ENCODE results near the gene TMPRSS4. TPM values are rescaled to one million over a fixed set of nuclear protein-coding genes. Genes with fewer than 3 reads are reported as not detected.

TMPRSS4 gene
- total RNA-seq, 4 donors from 2014 or later: 41.3 to 274 (median 159) TPM

DNA sequence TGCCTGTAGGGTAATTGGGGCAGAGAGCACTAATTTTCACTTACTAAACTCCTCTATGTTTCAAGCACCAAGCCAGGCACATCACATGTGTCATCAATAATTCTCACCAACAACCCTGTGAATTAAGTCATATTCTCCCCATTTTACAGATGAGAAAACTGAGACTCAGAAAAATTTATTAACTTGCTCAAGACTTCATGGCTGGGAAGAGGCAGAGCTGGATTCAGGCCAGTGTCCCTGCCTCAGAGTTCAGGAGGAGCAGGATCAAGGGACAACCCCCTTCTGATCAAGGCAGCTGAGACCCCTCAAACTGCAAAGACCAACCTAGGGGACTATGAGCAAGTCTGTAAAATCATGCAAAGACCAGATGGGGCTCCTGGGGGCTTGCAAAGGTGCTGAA is 7.8 kb downstream of the TMPRSS4 start:
- peaks cover 0 to 26% (median 2%) of the 10 kb centered on the region in 4 donors for H3K4me1 ChIP-seq

DNA sequence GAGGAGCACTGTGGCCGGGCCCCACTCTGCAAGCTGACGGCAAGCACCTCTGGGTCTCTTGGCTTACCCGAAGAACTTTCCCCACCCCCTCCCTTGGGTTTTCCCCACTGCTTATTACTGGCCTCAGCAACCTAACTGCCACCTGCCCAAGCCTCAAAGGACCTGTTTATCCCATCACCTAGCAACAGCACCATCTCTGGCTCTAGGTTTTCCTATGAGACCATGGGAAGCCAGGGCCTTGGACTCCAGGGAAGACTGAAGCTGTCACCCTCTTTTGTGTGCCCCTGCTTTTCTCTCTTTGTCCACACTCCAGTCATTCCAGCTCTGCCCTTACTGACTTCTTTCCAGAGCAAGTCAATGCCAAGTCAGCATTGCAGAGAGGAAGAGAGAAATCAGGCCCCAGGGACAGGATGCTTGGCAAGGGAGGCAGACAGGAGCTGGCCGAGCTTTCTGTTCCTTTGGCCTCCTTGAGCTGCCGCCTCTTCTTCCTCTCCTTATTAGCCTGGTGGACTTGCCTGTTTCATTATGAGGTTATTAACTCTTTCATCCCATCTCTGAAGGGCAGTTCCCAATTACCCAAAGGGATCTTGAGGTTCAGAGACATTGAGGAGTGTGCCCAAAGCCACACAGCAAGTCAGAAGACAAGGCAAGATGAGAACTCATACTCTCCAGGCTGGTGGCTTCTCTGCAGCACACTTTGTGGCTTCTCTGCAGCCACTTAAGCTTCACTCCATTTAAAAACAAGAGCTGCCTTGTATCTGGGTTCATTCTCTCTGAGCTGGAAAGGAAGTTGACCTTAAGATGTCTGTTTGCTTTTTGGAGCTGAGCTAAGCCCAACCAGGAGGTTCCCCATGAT is 10.3 kb downstream of the TMPRSS4 start, which contains the start of gene SMIM35:
Gene SMIM35, minus strand, starts transcription at position 51 of the 856 bp plus-strand sequence. CDS start 206 bp downstream, outside the sequence.
- Histone ChIP-seq H3K27ac (no peak within 1 kb of the TSS), H3K36me3 (peaks cover 0 to 17% (median 0%) of the 10 kb centered on the region in 3 donors), H3K4me3 (no peak within 1 kb of the TSS)

More for the DNA sequence above, 7.8 kb downstream of the TMPRSS4 start:
- H3K9me3 ChIP-seq: peaks cover 0 to 12% (median 5%) of the 10 kb centered on the region in 4 donors
- H3K4me3 ChIP-seq: no peak overlapping the region
- TF ChIP-seq POLR2A (IDR thresholded peaks at IDR 0.05): no peak
- TF ChIP-seq, protein P1, sequence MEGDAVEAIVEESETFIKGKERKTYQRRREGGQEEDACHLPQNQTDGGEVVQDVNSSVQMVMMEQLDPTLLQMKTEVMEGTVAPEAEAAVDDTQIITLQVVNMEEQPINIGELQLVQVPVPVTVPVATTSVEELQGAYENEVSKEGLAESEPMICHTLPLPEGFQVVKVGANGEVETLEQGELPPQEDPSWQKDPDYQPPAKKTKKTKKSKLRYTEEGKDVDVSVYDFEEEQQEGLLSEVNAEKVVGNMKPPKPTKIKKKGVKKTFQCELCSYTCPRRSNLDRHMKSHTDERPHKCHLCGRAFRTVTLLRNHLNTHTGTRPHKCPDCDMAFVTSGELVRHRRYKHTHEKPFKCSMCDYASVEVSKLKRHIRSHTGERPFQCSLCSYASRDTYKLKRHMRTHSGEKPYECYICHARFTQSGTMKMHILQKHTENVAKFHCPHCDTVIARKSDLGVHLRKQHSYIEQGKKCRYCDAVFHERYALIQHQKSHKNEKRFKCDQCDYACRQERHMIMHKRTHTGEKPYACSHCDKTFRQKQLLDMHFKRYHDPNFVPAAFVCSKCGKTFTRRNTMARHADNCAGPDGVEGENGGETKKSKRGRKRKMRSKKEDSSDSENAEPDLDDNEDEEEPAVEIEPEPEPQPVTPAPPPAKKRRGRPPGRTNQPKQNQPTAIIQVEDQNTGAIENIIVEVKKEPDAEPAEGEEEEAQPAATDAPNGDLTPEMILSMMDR (IDR thresholded peaks at IDR 0.05): no peak
- H3K36me3 ChIP-seq: peaks cover 0 to 17% (median 0%) of the 10 kb centered on the region in 3 donors
- DNase-seq: no peak
- H3K27ac ChIP-seq: peak overlapping the region in 2 of 4 donors; percentile 74 to 77
- H3K27me3 ChIP-seq: no peaks in the 10 kb centered on the region

DNA sequence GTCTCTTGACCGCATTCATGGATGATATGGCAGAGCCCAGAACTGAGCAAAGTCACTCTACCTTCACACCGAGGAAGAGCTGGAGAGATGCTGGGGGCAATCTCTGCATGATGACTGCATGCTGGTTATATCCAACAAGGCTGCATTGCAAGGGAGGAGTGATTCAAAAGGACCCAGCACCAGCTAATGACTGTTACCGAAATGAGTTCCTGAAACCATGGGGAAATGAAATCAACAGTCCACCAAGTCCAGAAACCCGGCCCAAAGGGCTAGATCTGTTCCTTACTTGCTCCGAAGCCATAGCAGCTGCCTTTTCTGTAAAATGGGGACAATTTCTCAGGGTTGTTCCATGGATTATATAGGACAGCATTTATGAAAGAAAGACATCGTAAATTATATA is 11.1 kb downstream of the TMPRSS4 start:
- DNase-seq: no peak
- Histone ChIP-seq H3K4me1 (peaks cover 0 to 26% (median 2%) of the 10 kb centered on the region in 4 donors), H3K36me3 (peaks cover 0 to 17% (median 0%) of the 10 kb centered on the region in 3 donors), H3K4me3 (no peak overlapping the region), H3K9me3 (peaks cover 0 to 12% (median 5%) of the 10 kb centered on the region in 4 donors), H3K27me3 (no peaks in the 10 kb centered on the region), H3K27ac (no peak overlapping the region)
- TF ChIP-seq POLR2A (IDR thresholded peaks at IDR 0.05): no peak
- TF ChIP-seq, protein P1 (IDR thresholded peaks at IDR 0.05): no peak

More for the DNA sequence above, 10.3 kb downstream of the TMPRSS4 start, which contains the start of gene SMIM35:
- H3K9me3 ChIP-seq: peaks cover 0 to 12% (median 5%) of the 10 kb centered on the region in 4 donors
- no peaks in the 10 kb centered on the region for H3K27me3 ChIP-seq
- H3K4me1 ChIP-seq: peaks cover 0 to 33% (median 2%) of the 10 kb centered on the region in 4 donors
- TF ChIP-seq, protein P1 (IDR thresholded peaks at IDR 0.05): no peak
- no peak for TF ChIP-seq POLR2A (IDR thresholded peaks at IDR 0.05)
- DNase-seq: no peak

DNA sequence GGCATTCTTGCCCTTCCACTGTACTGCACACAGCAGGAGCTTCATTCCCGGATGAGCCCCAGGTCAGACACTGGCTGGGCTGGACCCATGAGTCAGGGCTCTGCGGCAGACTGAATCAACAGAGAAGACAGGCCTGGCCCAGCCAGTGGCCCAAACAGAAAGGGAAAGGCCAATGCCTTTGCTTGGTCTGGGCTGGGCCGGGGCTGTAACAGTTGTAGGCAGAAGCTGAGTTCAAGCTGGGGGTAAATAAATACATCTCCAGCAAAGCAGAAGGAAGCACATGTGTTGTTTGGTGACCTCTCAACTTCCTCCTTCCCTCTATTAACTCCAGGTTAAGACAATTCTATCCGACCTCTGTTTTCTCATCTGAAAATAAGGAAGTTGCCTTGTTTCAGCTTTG is 11.7 kb downstream of the TMPRSS4 start:
- no peak overlapping the region for H3K4me3 ChIP-seq
- TF ChIP-seq POLR2A (IDR thresholded peaks at IDR 0.05): no peak
- TF ChIP-seq, protein P1 (IDR thresholded peaks at IDR 0.05): no peak
- no peaks in the 10 kb centered on the region for H3K27me3 ChIP-seq
- H3K27ac ChIP-seq: no peak overlapping the region
- H3K9me3 ChIP-seq: peaks cover 0 to 12% (median 5%) of the 10 kb centered on the region in 4 donors
- H3K36me3 ChIP-seq: peaks cover 0 to 17% (median 0%) of the 10 kb centered on the region in 3 donors
- peak in 2 of 3 donors; percentile 58 to 60 for DNase-seq
- H3K4me1 ChIP-seq: peaks cover 0 to 20% (median 2%) of the 10 kb centered on the region in 4 donors

DNA sequence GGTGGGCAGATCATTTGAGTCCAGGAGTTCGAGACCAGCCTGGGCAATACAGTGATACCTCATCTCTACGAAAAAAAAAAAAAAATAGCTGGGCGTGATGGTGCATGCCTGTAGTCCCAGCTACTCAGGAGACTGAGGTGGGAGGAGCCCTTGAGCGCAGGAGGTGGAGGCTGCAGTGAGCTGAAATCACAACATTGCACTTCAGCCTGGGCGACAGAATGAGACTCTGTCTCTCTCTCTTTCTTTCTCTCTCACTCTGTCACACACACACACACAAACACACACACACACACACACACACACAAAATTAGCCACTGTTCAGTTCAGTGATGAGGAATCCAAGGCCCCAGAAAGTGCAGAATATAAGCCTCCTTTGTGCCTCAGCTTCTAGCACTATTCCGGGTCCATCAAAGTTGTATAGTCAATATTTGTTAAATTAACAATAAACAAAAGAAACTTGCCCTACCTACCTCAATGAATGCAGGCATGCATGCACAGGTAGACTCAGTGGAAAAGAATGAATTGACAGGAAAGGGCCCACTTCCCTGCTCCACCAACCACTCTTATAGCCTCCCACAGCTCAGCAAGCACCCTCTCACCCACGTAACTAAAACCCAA is 13.8 kb downstream of the TMPRSS4 start:
- peaks cover 0 to 14% (median 0%) of the 10 kb centered on the region in 3 donors for H3K36me3 ChIP-seq
- H3K27ac ChIP-seq: peak overlapping the region in 1 of 4 donors; percentile 32

More for the DNA sequence above, 13.8 kb downstream of the TMPRSS4 start:
- TF ChIP-seq POLR2A (IDR thresholded peaks at IDR 0.05): no peak
- TF ChIP-seq, protein P1 (IDR thresholded peaks at IDR 0.05): no peak
- no peak overlapping the region for H3K4me3 ChIP-seq
- no peak for DNase-seq
- H3K27me3 ChIP-seq: no peaks in the 10 kb centered on the region
- peaks cover 0 to 12% (median 5%) of the 10 kb centered on the region in 4 donors for H3K9me3 ChIP-seq
- peaks cover 0 to 7% (median 0%) of the 10 kb centered on the region in 4 donors for H3K4me1 ChIP-seq
